Urothelium cell line (cell line): Measurements from ENCODE around the gene SRRM3.
"Not testable (repeated sequence)": the region's sequence is repeated elsewhere in the genome, so short reads cannot be mapped to it uniquely, and the experiment has no call there.

Experiments used
- DNase-seq: peaks from one replicate; pipeline ENCODE4 v3.0.0; 2011; ENCODE audit warnings: low spot score, mixed read lengths
- FAIRE-seq: peaks from 2 replicates; lab custom pipeline; 2011; peaks lifted over from hg19 to GRCh38; lab: Jason Lieb, UNC

SRRM3 gene

DNA sequence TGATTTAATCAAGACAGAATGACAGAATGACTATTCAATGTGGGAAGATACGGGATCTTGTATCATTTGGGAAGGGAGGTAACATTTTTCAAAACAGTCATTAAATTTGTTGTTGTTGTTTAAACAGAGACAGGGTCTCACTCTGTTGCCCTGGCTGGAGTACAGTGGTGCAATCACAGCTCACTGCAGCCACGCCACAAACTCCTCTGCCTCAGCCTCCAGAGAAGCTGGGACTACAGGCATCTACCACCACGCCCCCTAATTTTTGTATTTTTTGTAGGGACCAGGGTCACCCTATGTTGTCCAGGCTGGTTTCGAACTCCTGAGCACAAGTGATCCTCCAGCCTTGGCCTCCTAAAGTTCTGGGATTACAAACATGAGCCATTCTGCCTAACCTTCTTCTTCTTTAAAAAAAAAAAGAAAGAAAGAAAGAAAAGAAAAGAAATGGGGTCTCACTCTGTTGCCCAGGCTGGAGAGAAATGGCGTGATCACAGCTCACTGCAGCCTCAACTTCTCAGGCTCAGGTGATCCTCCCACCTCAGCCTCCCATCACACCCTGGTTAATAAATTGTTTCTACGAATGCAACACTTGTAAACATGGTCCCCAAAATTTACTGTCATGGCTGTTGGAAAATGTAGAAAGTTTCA lies 132.7 kb downstream of the SRRM3 start:
- no peak for FAIRE-seq
- DNase-seq: no peak

DNA sequence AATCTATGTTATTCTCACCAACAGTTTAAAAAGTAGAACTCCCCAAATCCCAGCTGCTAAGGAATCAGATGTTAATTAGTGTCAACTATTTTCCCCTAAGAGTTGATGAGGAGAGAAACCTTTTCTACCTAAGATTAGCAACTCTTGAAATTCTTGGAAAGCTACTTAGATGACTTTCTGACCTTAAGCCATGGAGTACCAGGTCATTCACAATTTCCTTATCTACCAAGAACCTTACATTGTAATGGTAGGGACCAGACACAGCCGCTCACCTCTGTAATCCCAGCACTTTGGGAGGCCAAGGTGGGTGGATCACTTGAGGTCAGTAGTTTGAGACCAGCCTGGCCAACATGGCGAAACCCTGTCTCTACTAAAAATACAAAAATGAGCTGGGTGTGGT lies 133.7 kb downstream of the SRRM3 start:
- FAIRE-seq, DNase-seq: not testable (repeated sequence)

GRCh38 chr7:76336094-76336493 lies 134.4 kb downstream of the SRRM3 start:
- DNase-seq (no peak), FAIRE-seq (no peak)
